H4 (cell line): ENCODE data around the gene CD164. TPM values are rescaled to one million over a fixed set of nuclear protein-coding genes. Genes with fewer than 3 reads are reported as not detected.
"Not testable (repeated sequence)": the region's sequence is repeated elsewhere in the genome, so short reads cannot be mapped to it uniquely, and the experiment has no call there.

Experiments
- DNase-seq: peaks from one replicate; pipeline ENCODE4 v3.0.0-alpha.2; 2015; ENCODE audit warnings: low spot score
- total RNA-seq: library from RNA; depleted of rRNA; stranded (reverse); fragments of >200 nt; shearing (Covaris generic); gene quantifications from 2 replicates; pipeline ENCODE4 v1.2.3, GENCODE V29; 2014

CD164 gene
- total RNA-seq, 1 experiment from 2014 or later: 115 TPM

DNA sequence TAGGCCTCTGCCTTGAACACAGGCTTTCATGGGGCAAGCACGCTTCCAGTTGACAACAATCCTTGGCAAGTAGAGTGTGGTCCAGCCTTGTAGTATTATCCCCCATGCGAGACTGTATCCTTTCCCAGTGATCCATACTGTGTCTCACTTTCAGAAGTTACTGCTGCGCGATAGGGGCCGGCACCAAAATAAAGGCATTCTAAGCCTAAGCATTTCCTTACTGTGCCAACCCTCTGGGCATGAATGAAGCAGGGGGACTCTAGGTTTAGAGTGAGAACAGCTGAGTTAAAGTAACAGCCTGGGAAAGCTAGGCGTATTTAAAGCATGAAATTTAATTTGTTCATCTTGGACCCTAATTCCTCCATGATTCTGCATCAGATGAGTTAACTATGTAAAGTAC, 39.4 kb downstream of the CD164 start:
- DNase-seq: no peak

DNA sequence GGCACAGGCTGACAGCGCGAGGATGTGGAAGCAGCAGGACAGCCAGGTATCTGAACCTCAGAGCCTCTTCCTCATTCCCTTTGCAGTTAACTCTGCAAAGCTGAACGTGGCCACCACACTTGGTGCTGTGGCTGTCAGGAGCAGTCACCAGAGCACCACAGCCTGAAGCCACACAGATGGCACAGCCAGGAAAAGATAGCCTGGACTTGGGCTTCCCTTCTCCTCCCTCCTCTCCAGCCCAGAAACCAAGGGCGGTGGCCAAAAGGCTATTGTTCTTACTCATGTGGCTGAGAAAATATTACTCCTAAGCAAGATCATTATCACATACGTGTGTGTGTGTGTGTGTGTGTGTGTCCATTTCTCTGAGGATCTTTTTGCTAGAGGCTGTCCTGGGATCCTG, 39.8 kb downstream of the CD164 start:
- no peak for DNase-seq

DNA sequence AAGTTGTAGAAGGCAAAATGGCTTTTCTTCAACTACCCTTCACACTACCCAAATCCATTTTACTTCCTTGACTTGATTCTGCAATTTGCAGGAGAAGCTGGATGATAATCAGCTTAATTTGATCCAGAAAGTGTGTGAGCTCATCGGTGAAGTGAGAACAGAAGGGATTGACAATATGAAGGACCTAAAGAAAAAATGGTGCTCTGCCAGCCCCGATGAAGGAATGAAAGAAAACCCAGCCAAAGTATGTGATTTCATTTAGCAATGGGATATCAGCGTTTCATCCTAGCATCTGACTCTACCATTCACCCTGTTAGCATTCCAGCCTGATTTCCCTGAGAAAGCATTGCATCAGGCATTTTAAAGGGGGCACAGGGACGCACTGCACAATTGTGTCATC, 41.5 kb downstream of the CD164 start:
- no peak for DNase-seq

DNA sequence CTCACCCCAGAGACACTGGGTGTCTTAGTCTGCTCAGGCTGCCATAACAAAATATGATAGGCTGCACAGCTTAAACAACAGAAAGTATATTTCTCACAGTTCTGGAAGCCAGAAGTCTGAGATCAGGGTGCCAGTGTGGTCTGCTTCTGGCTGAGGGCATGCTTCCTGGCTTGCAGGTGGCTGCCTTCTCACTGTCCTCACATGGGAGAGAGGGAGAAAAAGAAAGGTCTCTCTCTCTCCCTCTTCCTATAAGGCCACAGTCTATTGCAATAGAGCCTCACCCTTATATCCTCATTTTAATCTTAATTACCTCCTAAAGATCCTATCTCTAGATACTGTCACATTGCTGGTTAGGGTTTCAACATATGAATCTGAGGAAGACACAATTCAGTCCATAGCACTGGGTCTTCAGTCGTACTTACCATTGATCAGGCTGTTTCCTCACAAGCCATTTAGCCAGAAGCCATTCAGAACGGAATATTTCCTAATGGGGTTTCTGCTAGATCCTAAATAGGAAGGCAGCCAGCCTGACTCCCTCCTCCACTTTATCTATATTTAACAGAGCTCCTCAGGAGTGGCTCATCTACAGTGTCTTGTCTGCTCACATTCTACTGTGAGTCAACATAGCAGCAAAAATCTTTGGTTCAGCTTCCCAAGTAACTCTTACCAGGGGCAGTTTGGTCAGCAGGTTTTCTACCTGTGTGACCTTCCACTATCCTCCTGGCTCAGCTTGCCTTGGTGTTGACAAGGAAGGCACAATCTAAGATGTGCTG, 42.2 kb downstream of the CD164 start:
- DNase-seq: no peak

DNA sequence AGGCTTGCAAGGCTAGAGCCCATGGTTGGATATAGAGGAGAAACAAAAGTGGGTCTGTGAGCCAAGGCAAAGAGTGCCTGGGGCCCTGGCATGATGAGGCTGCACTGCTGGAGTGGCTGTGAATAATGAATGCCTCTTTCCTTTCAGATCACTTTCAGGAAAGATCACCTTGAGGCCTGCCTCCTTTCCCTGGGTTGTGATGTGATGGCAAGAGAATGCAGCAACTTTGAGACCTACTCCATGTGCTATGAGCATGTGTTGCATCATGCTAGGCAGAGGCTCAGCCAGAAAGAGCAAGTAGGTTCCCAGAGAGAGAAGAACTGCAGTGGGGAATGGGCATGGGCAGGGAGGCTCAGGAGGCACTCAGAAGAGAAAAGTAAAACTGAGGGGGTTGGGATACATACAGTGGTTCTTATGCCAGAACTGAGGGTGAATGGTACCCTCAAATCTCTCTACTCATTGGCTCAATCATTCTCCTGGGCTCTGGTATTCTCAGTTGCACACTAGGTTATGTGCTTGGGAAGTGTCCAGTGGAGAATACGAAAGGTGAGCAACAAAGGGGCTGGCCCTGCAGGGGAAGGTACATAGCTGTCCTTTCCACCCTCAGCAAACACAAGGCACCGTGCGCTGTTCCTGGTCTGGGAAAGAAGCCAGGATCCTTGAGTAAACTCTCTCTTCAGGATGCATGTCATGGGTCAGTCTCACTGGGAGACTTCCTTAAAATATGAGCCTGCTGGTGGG, 45.9 kb downstream of the CD164 start:
- DNase-seq: peak; percentile 27

DNA sequence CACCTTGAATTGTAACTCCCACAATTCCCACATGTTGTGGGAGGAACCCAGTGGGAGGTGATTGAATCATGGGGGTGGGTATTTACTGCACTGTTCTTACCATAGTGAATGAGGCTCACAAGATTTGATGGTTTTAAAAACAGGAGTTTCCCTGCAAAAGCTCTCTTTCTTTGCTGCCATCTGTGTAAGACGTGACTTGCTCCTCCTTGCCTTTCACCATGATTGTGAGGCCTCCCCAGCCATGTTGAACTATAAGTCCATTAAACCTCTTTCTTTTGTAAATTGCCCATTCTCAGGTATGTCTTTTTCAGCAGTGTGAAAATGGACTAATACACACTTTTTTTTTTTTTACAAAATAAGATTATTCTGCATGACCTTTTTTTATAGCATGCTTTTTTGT, 48.4 kb downstream of the CD164 start:
- DNase-seq: not testable (repeated sequence)

DNA sequence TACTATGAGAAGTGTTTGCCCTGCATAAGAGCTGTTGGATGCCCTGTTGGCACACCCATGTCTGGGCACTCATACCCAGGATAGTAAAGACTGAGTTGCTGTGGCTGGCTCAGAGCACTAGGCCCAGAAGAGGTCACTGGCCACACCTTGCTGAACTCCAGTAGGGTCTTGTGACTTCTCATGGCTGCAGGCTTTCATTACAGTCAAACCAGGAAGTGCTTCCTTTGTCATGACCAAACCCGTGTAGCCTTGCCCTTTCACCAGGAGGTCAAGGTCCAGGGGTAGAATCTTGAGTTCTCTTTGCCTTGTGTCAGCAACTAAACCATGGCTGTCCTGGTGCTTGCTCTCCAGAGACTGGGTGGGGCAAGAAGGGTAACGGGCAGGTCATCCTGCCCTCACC, 49.5 kb downstream of the CD164 start:
- no peak for DNase-seq

DNA sequence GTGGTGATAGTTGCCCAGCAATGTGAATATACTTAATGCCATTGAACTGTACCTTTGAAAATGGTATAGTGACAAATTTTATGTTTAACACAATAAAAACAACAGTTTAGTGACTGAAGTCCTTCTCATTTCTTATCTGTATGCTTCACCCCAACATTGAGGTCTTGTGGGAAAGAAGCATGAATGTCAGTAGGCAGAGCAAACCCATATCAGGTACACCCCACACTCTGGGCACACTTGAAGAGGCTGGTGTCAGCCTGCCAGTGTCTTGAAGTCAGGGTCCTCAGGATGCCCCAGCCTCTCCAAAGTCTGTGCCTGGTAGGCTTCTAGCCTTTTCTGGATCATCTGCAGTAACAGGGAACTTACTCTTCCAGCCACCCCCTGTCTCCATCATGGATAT, 51.2 kb downstream of the CD164 start:
- no peak for DNase-seq

DNA sequence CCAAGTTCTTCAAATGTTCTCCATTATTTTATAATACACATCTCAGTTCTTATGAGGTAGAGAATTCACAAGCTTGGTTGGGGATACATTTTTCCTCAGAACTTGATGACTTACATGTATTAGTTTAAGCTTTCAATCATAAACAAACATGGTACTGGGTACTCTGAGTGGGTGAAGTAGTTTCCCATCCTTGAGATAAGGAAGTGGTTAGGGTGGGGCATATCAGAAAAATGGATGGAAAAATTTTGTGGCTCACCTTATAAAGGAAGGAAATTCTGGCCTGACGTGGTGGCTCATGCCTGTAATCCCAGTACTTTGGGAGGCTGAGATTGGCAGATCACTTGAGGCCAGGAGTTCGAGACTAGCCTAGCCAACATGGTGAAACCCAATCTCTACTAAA, 52.0 kb downstream of the CD164 start:
- no peak for DNase-seq

DNA sequence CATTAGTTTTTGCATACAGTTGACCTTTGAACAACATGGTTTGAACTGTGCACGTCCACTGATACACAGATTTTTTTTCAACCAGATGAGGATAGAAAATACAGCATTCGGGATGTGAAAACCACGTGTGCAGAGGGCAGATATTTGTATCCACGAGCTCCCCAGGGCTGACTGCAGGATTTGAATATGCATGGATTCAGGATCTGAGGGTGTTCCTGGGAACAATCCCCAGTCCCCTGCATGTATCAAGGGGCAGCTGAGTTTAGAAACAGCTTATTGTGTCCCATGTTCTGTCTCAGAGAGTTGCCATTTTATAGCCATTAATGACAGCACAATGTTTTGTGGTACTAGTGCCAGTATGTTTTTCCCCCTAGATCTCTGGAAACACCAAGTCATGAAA, 53.6 kb downstream of the CD164 start:
- DNase-seq: no peak

DNA sequence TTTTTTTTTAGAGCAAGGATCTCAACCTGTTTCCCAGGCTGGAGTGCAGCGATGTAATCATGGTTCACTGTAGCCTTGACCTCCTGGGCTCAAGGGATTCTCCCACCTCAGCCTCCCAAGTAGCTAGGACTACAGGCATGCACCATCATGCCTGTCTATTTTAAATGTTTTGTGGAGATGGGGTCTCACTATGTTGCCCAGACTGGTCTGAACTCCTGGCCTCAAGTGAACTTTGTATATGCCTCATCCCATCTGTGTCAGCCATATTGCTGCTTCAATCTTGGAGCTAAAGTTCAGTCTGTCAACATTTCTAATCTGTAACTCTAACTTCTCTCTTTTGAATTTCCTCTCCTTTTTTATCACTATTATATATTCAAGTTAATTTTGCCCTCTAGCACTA, 54.3 kb downstream of the CD164 start:
- DNase-seq: no peak

DNA sequence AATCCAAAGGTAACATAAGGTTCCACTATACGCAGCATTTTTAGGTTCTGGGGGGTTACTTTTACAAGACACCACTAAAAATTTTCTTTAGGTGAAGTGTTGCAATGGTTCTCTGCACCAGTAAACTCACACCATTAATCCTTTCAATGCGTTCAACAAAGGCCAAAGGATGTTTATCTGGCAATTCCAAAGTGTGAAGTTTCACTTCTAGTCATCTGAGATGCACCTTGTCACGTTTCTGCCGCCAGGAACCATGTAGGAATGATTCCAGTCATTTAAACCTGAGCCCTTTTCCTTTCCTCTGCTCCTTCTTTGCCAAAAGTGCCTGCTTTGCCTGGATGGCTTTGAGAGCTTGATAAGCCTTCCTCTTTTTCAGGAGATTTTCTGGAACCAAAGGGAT, 54.8 kb downstream of the CD164 start:
- DNase-seq: no peak

DNA sequence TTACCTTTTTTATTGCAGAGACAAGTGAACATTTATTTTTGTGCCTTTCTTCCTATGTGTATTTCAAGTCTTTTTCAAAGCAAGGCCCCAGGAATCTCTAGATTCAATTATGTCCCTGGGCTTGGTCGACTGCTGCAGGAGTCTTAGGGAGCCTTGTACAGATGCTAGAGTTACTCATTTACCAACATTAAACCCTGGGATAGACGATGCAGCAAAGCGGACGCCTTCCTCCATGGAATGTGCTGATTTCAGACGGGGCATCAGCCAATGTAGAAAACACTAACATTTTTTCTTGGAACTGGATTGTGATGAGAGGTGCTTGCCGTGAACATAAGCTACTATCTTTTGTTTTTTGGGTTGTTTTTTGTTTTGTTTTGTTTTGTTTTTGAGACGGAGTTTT, 55.9 kb downstream of the CD164 start:
- no peak for DNase-seq

DNA sequence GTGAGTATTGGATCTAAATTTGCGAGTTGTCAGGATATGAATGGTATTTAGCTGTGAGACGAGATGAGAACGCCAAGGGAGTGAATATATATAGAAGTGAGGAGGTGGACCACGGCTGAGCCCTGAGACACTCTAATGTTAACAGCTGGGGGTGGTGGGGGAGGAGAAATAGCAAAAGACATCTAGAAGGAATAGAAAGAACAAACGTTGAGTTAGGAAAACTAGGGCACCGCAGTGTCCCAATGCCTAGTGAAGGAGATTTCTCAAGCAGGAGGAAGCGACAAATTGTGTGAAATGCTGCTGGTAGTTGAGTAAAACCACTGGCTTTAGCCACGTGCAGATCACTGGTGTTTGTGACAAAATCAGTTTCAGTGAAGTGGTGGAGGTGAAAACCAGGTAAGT, 56.9 kb downstream of the CD164 start:
- no peak for DNase-seq

DNA sequence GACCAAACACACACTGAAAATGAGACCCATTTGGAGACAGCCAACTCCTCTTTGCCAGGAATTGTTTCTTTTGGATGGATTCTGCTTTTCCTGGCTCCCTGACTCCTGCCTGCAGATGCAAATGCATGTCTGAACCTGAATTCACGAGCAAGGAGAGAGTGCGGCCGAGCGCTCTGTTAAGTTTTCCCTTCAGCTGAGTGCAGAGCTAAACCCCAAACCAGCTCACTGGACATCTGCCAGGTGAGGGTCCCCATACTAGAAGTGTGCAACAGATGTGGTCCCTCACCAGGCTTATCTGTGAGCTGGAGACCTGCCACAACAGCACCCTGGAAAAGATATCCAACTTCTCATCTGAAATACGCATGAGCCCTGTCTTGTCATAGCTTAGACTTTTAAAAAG, 59.0 kb downstream of the CD164 start:
- DNase-seq: no peak

DNA sequence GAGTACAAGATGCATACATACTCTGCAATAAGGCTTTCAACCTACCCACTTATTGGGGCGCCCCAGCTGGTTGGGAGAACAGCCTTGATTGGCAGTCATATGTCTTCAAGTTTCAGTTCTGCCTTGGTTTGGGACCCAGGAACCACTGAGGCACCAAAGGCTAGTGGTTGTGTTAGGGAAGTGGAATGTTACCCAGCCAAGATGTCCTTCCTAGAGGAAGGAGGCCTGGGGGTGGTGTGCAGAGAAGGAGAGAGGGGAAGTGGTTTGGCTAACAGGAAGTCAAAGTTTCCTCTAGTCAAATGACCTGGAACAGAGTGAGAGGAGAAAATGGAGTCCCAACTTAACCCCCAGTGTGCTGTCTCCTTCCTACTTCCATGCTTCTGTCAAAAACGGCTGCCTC, 59.4 kb downstream of the CD164 start:
- no peak for DNase-seq

DNA sequence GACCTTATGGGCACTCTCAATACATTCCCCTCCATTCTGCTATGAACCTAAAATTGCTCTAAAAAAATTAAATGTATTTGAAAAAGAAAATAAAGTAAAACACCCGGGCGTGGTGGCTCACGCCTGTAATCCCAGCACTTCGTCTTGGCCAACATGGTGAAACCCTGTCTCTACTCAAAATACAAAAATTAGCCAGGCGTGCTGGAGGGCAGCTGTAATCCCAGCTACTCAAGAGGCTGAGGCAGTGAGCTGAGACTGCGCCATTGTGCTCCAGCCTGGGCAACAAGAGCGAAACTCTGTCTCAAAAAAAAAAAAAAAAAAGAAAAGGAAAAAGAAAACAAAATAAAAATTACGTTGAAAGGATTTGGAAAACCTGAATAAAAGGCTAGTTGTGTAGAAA, 60.5 kb downstream of the CD164 start:
- DNase-seq: no peak

DNA sequence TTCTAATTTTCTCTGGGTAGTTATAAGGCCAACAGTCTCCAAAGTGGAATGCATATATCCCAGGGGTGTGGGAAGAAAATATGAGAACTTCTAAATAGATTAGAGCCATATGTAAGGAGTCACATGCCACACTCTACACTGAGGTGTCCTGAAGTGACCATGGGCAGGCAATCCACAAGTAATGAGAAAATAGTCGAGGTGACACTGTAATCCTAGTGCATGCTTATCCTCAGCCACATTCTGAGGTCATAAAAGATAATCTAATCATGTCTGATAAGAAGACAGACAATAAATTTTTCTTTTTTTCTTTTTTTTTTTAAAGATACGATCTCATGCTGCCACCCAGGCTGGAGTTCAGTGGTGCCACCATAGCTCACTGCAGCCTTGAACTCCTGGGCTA, 62.2 kb downstream of the CD164 start:
- no peak for DNase-seq

DNA sequence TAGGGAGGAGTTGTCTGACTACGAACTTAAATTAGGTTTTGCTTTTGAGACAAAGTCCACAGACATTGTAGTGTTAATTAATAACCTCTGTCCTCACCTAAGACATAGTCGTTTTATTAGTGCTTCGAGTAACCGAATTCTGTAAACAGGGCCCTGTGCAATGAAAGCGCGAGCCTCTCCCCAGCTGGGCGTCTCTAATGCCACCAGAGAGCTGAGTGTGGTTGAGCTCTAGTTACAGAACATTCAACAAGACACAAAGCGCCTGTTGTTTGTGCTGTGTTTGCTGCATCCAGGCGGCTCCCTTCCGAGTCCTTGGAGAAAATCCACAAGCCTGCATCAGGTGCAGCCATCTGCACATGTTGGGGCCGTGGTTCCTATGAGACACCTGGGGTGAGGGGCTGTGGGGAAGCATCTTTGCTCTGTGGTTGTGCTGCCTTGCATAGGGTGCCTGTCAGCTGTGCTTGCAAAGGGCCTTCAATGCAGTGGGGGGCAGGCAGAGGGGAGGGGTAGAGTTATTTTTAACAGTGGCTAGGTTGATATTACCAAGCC, 63.9 kb downstream of the CD164 start:
- no peak for DNase-seq

DNA sequence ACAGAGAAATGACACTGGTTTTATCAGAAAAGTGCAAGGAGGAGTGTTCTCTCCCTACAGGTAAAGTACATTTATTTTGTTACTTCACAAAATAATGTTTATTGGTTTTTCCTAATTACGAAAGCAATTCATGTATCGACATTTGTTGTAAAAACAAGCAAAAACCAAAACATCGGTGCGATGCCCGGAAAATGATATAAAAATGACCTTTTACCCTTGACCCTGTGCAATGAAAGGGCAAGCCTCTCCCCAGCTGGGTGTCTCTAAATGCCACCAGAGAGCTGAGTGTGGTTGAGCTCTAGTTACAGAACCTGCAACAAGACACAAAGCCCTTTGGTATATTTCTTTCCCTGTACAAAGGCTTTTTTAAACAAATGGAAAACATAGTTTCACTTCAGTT, 65.4 kb downstream of the CD164 start:
- DNase-seq: no peak
